Hepatocyte (in vitro differentiated cells): ENCODE data around the gene NME7. TPM values are rescaled to one million over a fixed set of nuclear protein-coding genes. Genes with fewer than 3 reads are reported as not detected.
A peak's percentile ranks its signal among the peaks of the same experiment; 100 is the strongest.
"Not testable (repeated sequence)": the region's sequence is repeated elsewhere in the genome, so short reads cannot be mapped to it uniquely, and the experiment has no call there.

Experiments used
- DNase-seq: peaks from one replicate; pipeline ENCODE4 v3.0.0-alpha.2; 2016; ENCODE audit warnings: low spot score
- H2AFZ ChIP-seq: fragments of 200-600 bp; sonication (generic); 2 replicates; pipeline ENCODE4 v1.6.0; 2016; ENCODE audit warnings: antibody characterized with exemption, mild to moderate bottlenecking
- H3K27ac ChIP-seq: fragments of 200-600 bp; sonication (generic); 2 replicates; pipeline ENCODE4 v1.5.1; 2016; ENCODE audit warnings: mild to moderate bottlenecking
- H3K27me3 ChIP-seq: fragments of 200-600 bp; sonication (generic); 2 replicates; pipeline ENCODE4 v1.6.1; 2016
- H3K36me3 ChIP-seq: fragments of 200-600 bp; sonication (generic); replicated peaks from 2 replicates; pipeline ENCODE4 v1.5.1; 2016; ENCODE audit warnings: low read depth; ENCODE audit not compliant: insufficient read depth
- H3K4me1 ChIP-seq: fragments of 200-600 bp; sonication (generic); 2 replicates; pipeline ENCODE4 v1.5.1; 2016; ENCODE audit warnings: mild to moderate bottlenecking, moderate library complexity; ENCODE audit not compliant: insufficient read depth
- H3K4me2 ChIP-seq: fragments of 200-600 bp; sonication (generic); 2 replicates; pipeline ENCODE4 v1.6.0; 2016
- H3K4me3 ChIP-seq: fragments of 200-600 bp; sonication (generic); 2 replicates; pipeline ENCODE4 v1.5.1; 2016; ENCODE audit warnings: mild to moderate bottlenecking
- H3K79me2 ChIP-seq: fragments of 200-600 bp; sonication (generic); 2 replicates; pipeline ENCODE4 v1.6.0; 2017; ENCODE audit warnings: mild to moderate bottlenecking
- H3K9me2 ChIP-seq: fragments of 200-600 bp; sonication (generic); replicated peaks from 2 replicates; pipeline ENCODE4 v1.6.0; 2017; ENCODE audit warnings: mild to moderate bottlenecking; ENCODE audit not compliant: insufficient read depth
- H3K9me3 ChIP-seq: fragments of 200-600 bp; sonication (generic); 2 replicates; pipeline ENCODE4 v1.5.1; 2016; ENCODE audit warnings: low read depth, mild to moderate bottlenecking
- H4K20me1 ChIP-seq: fragments of 200-600 bp; sonication (generic); 2 replicates; pipeline ENCODE4 v1.6.0; 2016; ENCODE audit warnings: mild to moderate bottlenecking; ENCODE audit not compliant: insufficient read depth, poor library complexity, severe bottlenecking
- CTCF ChIP-seq: fragments of 200-600 bp; sonication (generic); IDR thresholded peaks from 2 replicates; pipeline ENCODE4 v1.5.1; 2016; ENCODE audit warnings: antibody characterized with exemption, mild to moderate bottlenecking; ENCODE audit not compliant: poor library complexity
- EZH2 ChIP-seq: fragments of 200-600 bp; sonication (generic); IDR thresholded peaks from 2 replicates; pipeline ENCODE4 v1.6.1; 2016; ENCODE audit warnings: antibody characterized with exemption, mild to moderate bottlenecking, borderline replicate concordance
- EZH2phosphoT487 ChIP-seq: fragments of 200-600 bp; sonication (generic); IDR thresholded peaks from one replicate; pipeline ENCODE4 v1.6.1; 2018; ENCODE audit warnings: antibody characterized with exemption, mild to moderate bottlenecking, low read depth, moderate library complexity; ENCODE audit not compliant: unreplicated experiment, severe bottlenecking
- WGBS: methylation state at CpG from one replicate; pipeline ENCODE4 v1.1.6; 2016; ENCODE audit warnings: low lambda C conversion rate; ENCODE audit errors: missing lambda C conversion rate; 5-methylcytosine and 5-hydroxymethylcytosine counted together
- polyA plus RNA-seq: library from polyadenylated mRNA; unstranded; fragments of >200 nt; fragmentation: Nextera tagmentation; extraction: Ambion mirVana; gene quantifications from 2 replicates; pipeline ENCODE4 v1.2.1, GENCODE V29; 2016
- total RNA-seq: library from RNA; depleted of rRNA; stranded (reverse); fragments of >200 nt; gene quantifications from 2 replicates; pipeline ENCODE4 v1.2.3, GENCODE V29; 2014

NME7 gene
- 13.7 and 25.4 TPM in 2 replicates for total RNA-seq
- polyA plus RNA-seq = 65.2 and 76.5 TPM in 2 replicates

- Histone ChIP-seq H3K36me3 (no peaks in the 10 kb centered on the region), H3K4me3 (peak within 1 kb of the TSS; percentile 67), H3K9me3 (no peaks in the 10 kb centered on the region), H2AFZ (peak within 1 kb of the TSS; percentile 90), H3K27ac (peak within 1 kb of the TSS; percentile 88), H3K9me2 (no peaks in the 10 kb centered on the region), H3K27me3 (no peaks in the 10 kb centered on the region), H3K79me2 (peaks cover 62% of the 10 kb centered on the region), H4K20me1 (no peaks in the 10 kb centered on the region), H3K4me2 (peak within 1 kb of the TSS; percentile 84), H3K4me1 (peaks cover 5% of the 10 kb centered on the region)
- TF ChIP-seq CTCF = no peak
- no peak for TF ChIP-seq EZH2
- no peak for TF ChIP-seq EZH2phosphoT487
- peak; percentile 97 for DNase-seq
- under 1% methylated on average over 37 of the region's 37 CpGs for WGBS
These were observed at the start of gene NME7, which contains the start of gene BLZF1 for GRCh38 chr1:169367686-169368405. NME7 (minus strand) TSS chr1:169367797; CDS start chr1:169367710, 87 bp downstream. BLZF1 (plus strand) TSS chr1:169368195; CDS start chr1:169369523, 1,328 bp downstream.

- Histone ChIP-seq H3K79me2 (no peaks in the 10 kb centered on the region), H3K9me2 (no peaks in the 10 kb centered on the region), H3K4me3 (no peak overlapping the region), H3K27ac (no peak overlapping the region), H3K4me2 (no peak overlapping the region), H4K20me1 (no peaks in the 10 kb centered on the region), H3K4me1 (no peaks in the 10 kb centered on the region), H3K36me3 (no peaks in the 10 kb centered on the region), H2AFZ (no peak overlapping the region), H3K27me3 (no peaks in the 10 kb centered on the region), H3K9me3 (peaks cover 3% of the 10 kb centered on the region)
- no peak for TF ChIP-seq EZH2phosphoT487
- no peak for TF ChIP-seq EZH2
- no peak for TF ChIP-seq CTCF
- 93% methylated on average over 2 of the region's 2 CpGs for WGBS
- no peak for DNase-seq
These were observed 47.4 kb upstream of the NME7 start for GRCh38 chr1:169414952-169415351.

- not testable (repeated sequence) for H3K4me3 ChIP-seq, H3K9me3 ChIP-seq, H3K4me2 ChIP-seq, H3K9me2 ChIP-seq, H3K27me3 ChIP-seq, H3K79me2 ChIP-seq, H3K27ac ChIP-seq, H3K4me1 ChIP-seq, H2AFZ ChIP-seq, H3K36me3 ChIP-seq, DNase-seq, H4K20me1 ChIP-seq
- 93% methylated on average over 5 of the region's 5 CpGs for WGBS
These were observed 40.7 kb upstream of the NME7 start for GRCh38 chr1:169408340-169408739.

- 100% methylated on average over 1 of the region's 1 CpG for WGBS
- not testable (repeated sequence) for H3K27me3 ChIP-seq, H2AFZ ChIP-seq, H3K79me2 ChIP-seq, H3K36me3 ChIP-seq, H3K4me1 ChIP-seq, H3K9me3 ChIP-seq, H3K4me3 ChIP-seq, H3K27ac ChIP-seq, DNase-seq, H3K4me2 ChIP-seq, H3K9me2 ChIP-seq, H4K20me1 ChIP-seq
These were observed 35.0 kb upstream of the NME7 start for GRCh38 chr1:169402578-169402977.
